Measurements from ENCODE around the gene SLC26A11. TPM values are rescaled to one million over a fixed set of nuclear protein-coding genes. Genes with fewer than 3 reads are reported as not detected.

The SLC26A11 gene
- total RNA-seq, 1 experiment from 2014 or later: 17.7 TPM

DNA sequence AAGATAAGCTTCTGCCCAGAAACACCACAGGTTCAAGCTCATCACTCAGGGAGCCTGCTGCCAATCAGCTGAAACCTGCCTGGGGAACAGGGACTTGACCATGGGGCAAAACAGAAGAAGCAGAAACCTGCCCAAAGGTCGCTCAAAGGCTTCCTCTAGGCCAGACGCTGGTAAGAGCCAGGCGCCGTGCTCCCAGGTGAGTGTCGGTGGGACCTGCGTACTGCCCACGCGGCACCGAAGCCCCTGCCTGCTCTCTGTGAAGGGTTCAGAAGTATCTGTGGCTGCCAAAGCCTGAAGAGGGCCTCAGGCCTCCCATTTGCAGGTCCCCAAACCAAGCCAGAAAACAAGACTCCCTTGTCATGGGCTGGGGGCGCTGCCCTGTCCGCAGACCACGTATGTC is 10.5 kb upstream of the SLC26A11 start:
- H3K27ac ChIP-seq (ENCODE audit: low read depth, low read length): no peak overlapping the region; the same call in 1 of the 2 replicates
- no peaks in the 10 kb centered on the region for H3K9me2 ChIP-seq (ENCODE audit: insufficient read depth)
- no TSS peak for BruUV-seq (replicated peaks)
- peaks cover 17 to 22% of the 10 kb centered on the region in 2 experiments; a peak in 3 of 4 replicates for H3K36me3 ChIP-seq (ENCODE audit: control insufficient read depth in 1 of 2, insufficient read depth in 2 of 2, low read length in 2 of 2)
- POLR2A ChIA-PET: no interaction called here
- no peak overlapping the region for H3K4me3 ChIP-seq (replicated peaks in 1 of 2; ENCODE audit: low read depth in 1 of 2, low read length in 2 of 2)
- no peaks in the 10 kb centered on the region for H3K79me2 ChIP-seq (ENCODE audit: insufficient read depth, low read length)
- no peak overlapping the region for H2AFZ ChIP-seq (ENCODE audit: low read depth, low read length, poor library complexity, severe bottlenecking)
- RAD21 ChIA-PET (ENCODE audit: low non-redundant PET in 1 of 2, low total read pairs in 2 of 2, uncharacterized antibody in 2 of 2, unreplicated experiment in 2 of 2): no interaction called here
- TF ChIP-seq EZH2phosphoT487 (IDR thresholded peaks at IDR 0.05; ENCODE audit: borderline replicate concordance): no peak
- no peak for TF ChIP-seq ZFX (IDR thresholded peaks at IDR 0.05)
- no peak for TF ChIP-seq ZNF274 (IDR thresholded peaks at IDR 0.05; ENCODE audit: low read depth, low read length)
- no peak for TF ChIP-seq SIN3A (IDR thresholded peaks at IDR 0.05; ENCODE audit: low read depth)
- no peak for TF ChIP-seq POLR2A (IDR thresholded peaks at IDR 0.05; ENCODE audit: borderline replicate concordance, extremely low read depth, insufficient read depth, insufficient read length)
- no peak for TF ChIP-seq CEBPB (IDR thresholded peaks at IDR 0.05; ENCODE audit: low read depth)
- TF ChIP-seq EGR1 (IDR thresholded peaks at IDR 0.05; ENCODE audit: low read depth): no peak
- no peak for TF ChIP-seq RAD21 (IDR thresholded peaks at IDR 0.05; ENCODE audit: low read depth)
- no peak for TF ChIP-seq JUND (IDR thresholded peaks at IDR 0.05)
- TF ChIP-seq, protein P1, sequence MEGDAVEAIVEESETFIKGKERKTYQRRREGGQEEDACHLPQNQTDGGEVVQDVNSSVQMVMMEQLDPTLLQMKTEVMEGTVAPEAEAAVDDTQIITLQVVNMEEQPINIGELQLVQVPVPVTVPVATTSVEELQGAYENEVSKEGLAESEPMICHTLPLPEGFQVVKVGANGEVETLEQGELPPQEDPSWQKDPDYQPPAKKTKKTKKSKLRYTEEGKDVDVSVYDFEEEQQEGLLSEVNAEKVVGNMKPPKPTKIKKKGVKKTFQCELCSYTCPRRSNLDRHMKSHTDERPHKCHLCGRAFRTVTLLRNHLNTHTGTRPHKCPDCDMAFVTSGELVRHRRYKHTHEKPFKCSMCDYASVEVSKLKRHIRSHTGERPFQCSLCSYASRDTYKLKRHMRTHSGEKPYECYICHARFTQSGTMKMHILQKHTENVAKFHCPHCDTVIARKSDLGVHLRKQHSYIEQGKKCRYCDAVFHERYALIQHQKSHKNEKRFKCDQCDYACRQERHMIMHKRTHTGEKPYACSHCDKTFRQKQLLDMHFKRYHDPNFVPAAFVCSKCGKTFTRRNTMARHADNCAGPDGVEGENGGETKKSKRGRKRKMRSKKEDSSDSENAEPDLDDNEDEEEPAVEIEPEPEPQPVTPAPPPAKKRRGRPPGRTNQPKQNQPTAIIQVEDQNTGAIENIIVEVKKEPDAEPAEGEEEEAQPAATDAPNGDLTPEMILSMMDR (IDR thresholded peaks at IDR 0.05 in 2 of 3, conservative IDR thresholded peaks at IDR 0.05 in 1 of 3; ENCODE audit: borderline replicate concordance in 1 of 3, insufficient read depth in 1 of 3, low read depth in 2 of 3, low read length in 2 of 3): no peak
- TF ChIP-seq, protein P2, sequence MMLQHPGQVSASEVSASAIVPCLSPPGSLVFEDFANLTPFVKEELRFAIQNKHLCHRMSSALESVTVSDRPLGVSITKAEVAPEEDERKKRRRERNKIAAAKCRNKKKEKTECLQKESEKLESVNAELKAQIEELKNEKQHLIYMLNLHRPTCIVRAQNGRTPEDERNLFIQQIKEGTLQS (IDR thresholded peaks at IDR 0.05): no peak
- TF ChIP-seq, protein P3, sequence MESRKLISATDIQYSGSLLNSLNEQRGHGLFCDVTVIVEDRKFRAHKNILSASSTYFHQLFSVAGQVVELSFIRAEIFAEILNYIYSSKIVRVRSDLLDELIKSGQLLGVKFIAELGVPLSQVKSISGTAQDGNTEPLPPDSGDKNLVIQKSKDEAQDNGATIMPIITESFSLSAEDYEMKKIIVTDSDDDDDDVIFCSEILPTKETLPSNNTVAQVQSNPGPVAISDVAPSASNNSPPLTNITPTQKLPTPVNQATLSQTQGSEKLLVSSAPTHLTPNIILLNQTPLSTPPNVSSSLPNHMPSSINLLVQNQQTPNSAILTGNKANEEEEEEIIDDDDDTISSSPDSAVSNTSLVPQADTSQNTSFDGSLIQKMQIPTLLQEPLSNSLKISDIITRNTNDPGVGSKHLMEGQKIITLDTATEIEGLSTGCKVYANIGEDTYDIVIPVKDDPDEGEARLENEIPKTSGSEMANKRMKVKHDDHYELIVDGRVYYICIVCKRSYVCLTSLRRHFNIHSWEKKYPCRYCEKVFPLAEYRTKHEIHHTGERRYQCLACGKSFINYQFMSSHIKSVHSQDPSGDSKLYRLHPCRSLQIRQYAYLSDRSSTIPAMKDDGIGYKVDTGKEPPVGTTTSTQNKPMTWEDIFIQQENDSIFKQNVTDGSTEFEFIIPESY (IDR thresholded peaks at IDR 0.05; ENCODE audit: extremely low read depth, insufficient replicate concordance, low read length): no peak
- TF ChIP-seq, protein P4, sequence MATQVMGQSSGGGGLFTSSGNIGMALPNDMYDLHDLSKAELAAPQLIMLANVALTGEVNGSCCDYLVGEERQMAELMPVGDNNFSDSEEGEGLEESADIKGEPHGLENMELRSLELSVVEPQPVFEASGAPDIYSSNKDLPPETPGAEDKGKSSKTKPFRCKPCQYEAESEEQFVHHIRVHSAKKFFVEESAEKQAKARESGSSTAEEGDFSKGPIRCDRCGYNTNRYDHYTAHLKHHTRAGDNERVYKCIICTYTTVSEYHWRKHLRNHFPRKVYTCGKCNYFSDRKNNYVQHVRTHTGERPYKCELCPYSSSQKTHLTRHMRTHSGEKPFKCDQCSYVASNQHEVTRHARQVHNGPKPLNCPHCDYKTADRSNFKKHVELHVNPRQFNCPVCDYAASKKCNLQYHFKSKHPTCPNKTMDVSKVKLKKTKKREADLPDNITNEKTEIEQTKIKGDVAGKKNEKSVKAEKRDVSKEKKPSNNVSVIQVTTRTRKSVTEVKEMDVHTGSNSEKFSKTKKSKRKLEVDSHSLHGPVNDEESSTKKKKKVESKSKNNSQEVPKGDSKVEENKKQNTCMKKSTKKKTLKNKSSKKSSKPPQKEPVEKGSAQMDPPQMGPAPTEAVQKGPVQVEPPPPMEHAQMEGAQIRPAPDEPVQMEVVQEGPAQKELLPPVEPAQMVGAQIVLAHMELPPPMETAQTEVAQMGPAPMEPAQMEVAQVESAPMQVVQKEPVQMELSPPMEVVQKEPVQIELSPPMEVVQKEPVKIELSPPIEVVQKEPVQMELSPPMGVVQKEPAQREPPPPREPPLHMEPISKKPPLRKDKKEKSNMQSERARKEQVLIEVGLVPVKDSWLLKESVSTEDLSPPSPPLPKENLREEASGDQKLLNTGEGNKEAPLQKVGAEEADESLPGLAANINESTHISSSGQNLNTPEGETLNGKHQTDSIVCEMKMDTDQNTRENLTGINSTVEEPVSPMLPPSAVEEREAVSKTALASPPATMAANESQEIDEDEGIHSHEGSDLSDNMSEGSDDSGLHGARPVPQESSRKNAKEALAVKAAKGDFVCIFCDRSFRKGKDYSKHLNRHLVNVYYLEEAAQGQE (IDR thresholded peaks at IDR 0.05; ENCODE audit: low read depth): no peak
- TF ChIP-seq ELF1 (IDR thresholded peaks at IDR 0.05; ENCODE audit: borderline replicate concordance, low read depth): no peak
- TF ChIP-seq SRF (IDR thresholded peaks at IDR 0.05; ENCODE audit: low read depth): no peak
- TF ChIP-seq CBX3 (IDR thresholded peaks at IDR 0.05; ENCODE audit: low read depth): no peak
- H3K4me2 ChIP-seq (ENCODE audit: low read length): no peak overlapping the region
- H3K4me1 ChIP-seq (ENCODE audit: control insufficient read depth in 1 of 2, insufficient read depth in 2 of 2, low read length in 2 of 2): no peaks in the 10 kb centered on the region
- H3K9ac ChIP-seq (ENCODE audit: low read length): no peak overlapping the region
- H4K20me1 ChIP-seq (ENCODE audit: insufficient read depth): no peaks in the 10 kb centered on the region
- no peak for ATAC-seq
- H3K9me3 ChIP-seq (ENCODE audit: control insufficient read depth in 1 of 2, insufficient read depth in 1 of 2, low read depth in 1 of 2, low read length in 2 of 2): no peaks in the 10 kb centered on the region
- no peak for DNase-seq (ENCODE audit: low read depth, low spot score)
- intact Hi-C loops (cut with micrococcal nuclease): no loop called here
- H3K27me3 ChIP-seq (ENCODE audit: insufficient read depth, low read length): no peaks in the 10 kb centered on the region
- CTCF ChIA-PET: no interaction called here

Data from HCT116 (cell line).